ENCODE measurements around the gene PRPF8.
"Not testable (repeated sequence)": the region's sequence is repeated elsewhere in the genome, so short reads cannot be mapped to it uniquely, and the experiment has no call there.

The PRPF8 gene

DNA sequence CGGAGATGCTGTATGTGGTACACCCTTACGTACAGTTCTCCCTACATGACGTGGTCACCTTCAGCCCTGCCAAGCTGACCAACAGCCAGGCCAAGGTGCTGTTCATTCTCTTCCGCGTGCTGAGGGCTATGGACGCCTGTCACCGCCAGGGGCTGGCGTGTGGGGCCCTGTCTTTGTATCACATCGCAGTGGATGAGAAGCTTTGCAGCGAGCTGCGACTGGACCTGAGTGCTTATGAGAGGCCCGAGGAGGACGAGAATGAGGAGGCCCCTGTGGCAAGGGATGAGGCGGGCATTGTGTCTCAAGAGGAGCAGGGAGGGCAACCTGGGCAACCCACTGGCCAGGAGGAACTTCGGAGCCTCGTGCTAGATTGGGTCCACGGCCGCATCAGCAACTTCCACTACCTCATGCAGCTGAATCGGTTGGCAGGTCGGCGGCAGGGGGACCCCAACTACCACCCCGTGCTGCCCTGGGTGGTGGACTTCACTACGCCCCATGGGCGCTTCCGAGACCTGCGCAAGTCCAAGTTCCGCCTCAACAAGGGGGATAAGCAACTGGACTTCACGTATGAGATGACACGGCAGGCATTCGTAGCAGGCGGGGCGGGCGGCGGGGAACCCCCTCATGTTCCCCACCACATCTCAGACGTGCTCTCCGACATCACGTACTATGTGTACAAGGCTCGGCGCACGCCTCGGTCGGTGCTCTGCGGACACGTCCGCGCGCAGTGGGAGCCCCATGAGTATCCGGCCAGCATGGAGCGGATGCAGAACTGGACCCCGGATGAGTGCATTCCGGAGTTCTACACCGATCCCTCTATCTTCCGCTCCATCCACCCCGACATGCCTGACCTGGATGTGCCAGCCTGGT, 41.2 kb upstream of the PRPF8 start:
- TF ChIP-seq, protein P1, sequence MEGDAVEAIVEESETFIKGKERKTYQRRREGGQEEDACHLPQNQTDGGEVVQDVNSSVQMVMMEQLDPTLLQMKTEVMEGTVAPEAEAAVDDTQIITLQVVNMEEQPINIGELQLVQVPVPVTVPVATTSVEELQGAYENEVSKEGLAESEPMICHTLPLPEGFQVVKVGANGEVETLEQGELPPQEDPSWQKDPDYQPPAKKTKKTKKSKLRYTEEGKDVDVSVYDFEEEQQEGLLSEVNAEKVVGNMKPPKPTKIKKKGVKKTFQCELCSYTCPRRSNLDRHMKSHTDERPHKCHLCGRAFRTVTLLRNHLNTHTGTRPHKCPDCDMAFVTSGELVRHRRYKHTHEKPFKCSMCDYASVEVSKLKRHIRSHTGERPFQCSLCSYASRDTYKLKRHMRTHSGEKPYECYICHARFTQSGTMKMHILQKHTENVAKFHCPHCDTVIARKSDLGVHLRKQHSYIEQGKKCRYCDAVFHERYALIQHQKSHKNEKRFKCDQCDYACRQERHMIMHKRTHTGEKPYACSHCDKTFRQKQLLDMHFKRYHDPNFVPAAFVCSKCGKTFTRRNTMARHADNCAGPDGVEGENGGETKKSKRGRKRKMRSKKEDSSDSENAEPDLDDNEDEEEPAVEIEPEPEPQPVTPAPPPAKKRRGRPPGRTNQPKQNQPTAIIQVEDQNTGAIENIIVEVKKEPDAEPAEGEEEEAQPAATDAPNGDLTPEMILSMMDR (IDR thresholded peaks at IDR 0.05): no peak
- Mint-ChIP-seq H3K9me3 (no peaks in the 10 kb centered on the region), H3K4me3 (peak overlapping the region; percentile 71), H3K4me1 (peaks cover 18% of the 10 kb centered on the region), H3K27me3 (ENCODE audit: low read depth, poor library complexity) (no peaks in the 10 kb centered on the region), H3K27ac (no peak overlapping the region), H3K36me3 (ENCODE audit: low read depth) (no peaks in the 10 kb centered on the region)
- no peak for DNase-seq

DNA sequence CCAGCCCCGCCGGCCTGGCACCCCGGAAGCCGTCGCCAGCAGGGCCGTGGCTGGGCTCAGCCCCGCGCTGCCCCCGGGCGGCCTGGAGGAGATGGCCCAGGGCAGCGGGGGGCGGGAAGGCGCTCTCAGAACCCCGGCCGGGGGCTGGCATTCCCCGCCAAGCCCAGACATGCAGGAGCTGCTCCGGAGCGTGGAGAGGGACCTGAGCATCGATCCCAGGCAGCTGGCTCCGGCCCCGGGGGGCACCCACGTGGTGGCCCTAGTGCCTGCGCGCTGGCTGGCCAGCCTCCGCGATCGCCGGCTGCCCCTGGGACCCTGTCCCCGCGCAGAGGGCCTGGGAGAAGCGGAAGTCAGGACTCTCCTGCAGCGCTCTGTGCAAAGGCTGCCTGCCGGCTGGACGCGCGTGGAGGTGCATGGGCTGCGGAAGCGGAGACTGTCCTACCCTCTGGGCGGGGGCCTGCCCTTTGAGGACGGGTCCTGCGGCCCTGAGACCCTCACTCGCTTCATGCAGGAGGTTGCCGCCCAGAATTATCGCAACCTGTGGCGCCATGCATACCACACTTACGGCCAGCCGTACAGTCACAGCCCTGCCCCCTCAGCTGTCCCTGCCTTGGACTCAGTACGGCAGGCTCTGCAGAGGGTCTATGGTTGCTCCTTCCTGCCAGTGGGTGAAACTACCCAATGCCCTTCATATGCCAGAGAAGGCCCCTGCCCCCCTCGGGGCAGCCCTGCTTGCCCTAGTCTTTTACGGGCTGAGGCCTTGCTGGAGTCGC, 40.4 kb upstream of the PRPF8 start:
- DNase-seq: peak; percentile 57

DNA sequence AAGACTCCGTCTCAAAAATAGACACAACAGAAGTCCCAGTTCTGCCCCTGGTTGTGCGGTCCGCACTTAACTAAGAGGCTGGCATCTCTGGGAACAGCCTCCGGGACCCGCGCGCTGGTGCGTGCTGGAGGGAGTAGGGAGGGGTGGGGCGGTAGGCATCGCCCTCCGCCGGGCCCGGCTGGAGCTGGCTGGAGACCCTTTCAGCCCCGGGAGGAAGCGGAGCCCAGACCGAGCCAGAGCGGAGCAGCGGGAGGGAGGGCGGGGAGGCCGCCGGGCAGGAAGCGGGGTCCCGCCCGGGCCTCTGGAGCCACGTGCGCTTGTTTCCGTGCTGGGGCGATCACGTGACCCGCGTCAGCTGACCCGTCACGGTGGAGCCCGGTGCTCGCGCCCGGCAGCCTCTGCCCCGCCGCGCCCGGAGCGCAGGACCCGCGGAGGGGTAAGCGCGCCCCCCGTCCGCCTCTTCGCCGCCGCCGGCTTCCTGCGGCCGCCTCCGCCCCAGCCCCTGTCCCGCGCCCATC, 39.7 kb upstream of the PRPF8 start, which contains the start of gene WDR81:
WDR81 (plus strand) TSS at position 354 of the 518 bp plus-strand sequence. CDS start 256 bp downstream, outside the sequence.
- DNase-seq: peak; percentile 89
- Mint-ChIP-seq H3K4me1 (peaks cover 23% of the 10 kb centered on the region), H3K36me3 (ENCODE audit: low read depth) (no peaks in the 10 kb centered on the region), H3K9me3 (no peaks in the 10 kb centered on the region), H3K27me3 (ENCODE audit: low read depth, poor library complexity) (no peaks in the 10 kb centered on the region), H3K4me3 (peak within 1 kb of the TSS; percentile 73), H3K27ac (no peak within 1 kb of the TSS)
- TF ChIP-seq, protein P1 (IDR thresholded peaks at IDR 0.05): no peak

More for the DNA sequence above, 40.4 kb upstream of the PRPF8 start:
- TF ChIP-seq, protein P1 (IDR thresholded peaks at IDR 0.05): no peak
- Mint-ChIP-seq H3K27me3 (ENCODE audit: low read depth, poor library complexity) (no peaks in the 10 kb centered on the region), H3K4me1 (peaks cover 26% of the 10 kb centered on the region), H3K36me3 (ENCODE audit: low read depth) (no peaks in the 10 kb centered on the region), H3K27ac (no peak overlapping the region), H3K9me3 (no peaks in the 10 kb centered on the region), H3K4me3 (peak overlapping the region; percentile 71)

DNA sequence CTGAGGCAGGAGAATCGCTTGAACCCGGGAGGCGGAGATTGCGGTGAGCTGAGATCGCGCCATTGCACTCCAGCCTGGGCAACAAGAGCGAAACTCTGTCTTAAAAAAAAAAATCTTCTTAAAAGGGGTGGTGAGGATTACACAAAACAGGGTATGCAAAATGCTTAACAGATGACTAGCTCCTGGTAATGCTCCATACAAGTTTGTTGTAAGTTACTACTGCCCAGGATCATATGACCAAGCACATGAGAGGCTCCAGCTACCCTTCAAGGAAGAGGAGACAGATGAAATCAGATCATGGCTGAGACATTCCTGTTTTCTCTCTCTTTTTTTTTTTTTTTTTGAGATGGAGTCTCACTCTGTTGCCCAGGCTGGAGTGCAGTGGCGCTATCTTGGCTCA, 37.4 kb upstream of the PRPF8 start:
- H3K27me3 Mint-ChIP-seq (ENCODE audit: low read depth, poor library complexity); H3K4me3 Mint-ChIP-seq; DNase-seq; H3K27ac Mint-ChIP-seq; H3K36me3 Mint-ChIP-seq (ENCODE audit: low read depth); H3K9me3 Mint-ChIP-seq: not testable (repeated sequence)
- H3K4me1 Mint-ChIP-seq: peaks cover 31% of the 10 kb centered on the region

DNA sequence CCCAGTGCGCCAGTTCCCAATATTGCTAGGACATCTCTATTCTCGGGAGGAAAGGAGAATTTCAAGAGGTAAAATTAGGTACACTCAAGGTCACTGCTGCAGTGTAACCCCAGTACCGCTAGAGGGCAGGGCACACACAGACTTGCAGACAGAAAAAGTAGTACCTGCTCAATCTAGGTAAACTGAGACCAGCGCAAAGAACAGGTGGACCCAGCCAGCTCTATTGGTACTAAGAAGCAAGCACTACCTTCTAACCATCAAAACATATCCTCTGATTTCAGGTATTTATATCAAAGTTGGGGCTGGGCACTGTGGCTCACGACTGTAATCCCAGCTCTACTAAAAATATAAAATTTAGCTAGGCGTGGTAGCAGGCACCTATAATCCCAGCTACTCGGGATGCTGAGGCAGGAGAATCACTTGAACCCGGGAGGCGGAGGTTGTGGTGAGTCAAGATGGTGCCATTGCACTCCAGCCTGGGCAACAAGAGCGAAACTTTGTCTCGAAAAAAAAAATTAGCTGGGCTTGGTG, 36.3 kb upstream of the PRPF8 start:
- no peaks in the 10 kb centered on the region for H3K9me3 Mint-ChIP-seq
- H3K27me3 Mint-ChIP-seq (ENCODE audit: low read depth, poor library complexity): peaks cover 3% of the 10 kb centered on the region
- peak; percentile 73 for DNase-seq
- no peak overlapping the region for H3K27ac Mint-ChIP-seq
- H3K4me3 Mint-ChIP-seq: no peak overlapping the region
- TF ChIP-seq, protein P1 (IDR thresholded peaks at IDR 0.05): peak; percentile 98
- peaks cover 34% of the 10 kb centered on the region for H3K4me1 Mint-ChIP-seq
- H3K36me3 Mint-ChIP-seq (ENCODE audit: low read depth): no peaks in the 10 kb centered on the region
